ENCODE results near the gene EML2.

DNA sequence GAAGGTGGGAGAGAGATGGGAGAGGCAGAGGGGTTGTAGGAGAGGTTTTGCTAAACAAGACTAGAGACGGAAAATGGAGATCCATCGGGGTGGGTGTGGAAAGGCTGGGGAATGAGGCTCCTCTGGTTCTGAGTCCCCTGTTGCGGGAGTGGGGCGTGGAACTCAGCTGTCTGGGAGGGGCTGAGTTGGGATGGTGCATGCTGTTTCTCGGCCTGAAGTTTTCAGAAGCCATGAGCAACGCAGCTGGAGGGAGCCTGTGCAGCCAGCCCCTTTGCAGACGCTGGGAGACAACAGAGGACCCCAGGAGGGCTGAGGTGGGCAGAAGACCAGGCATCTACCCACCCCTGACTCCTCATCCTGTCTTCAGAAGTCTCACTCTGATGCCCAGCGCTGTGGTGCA is 21.4 kb upstream of the EML2 start:
- TF ChIP-seq MAZ (IDR thresholded peaks at IDR 0.05; ENCODE audit: borderline replicate concordance, low read depth, low read length) = no peak
- TF ChIP-seq, protein P1, sequence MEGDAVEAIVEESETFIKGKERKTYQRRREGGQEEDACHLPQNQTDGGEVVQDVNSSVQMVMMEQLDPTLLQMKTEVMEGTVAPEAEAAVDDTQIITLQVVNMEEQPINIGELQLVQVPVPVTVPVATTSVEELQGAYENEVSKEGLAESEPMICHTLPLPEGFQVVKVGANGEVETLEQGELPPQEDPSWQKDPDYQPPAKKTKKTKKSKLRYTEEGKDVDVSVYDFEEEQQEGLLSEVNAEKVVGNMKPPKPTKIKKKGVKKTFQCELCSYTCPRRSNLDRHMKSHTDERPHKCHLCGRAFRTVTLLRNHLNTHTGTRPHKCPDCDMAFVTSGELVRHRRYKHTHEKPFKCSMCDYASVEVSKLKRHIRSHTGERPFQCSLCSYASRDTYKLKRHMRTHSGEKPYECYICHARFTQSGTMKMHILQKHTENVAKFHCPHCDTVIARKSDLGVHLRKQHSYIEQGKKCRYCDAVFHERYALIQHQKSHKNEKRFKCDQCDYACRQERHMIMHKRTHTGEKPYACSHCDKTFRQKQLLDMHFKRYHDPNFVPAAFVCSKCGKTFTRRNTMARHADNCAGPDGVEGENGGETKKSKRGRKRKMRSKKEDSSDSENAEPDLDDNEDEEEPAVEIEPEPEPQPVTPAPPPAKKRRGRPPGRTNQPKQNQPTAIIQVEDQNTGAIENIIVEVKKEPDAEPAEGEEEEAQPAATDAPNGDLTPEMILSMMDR (conservative IDR thresholded peaks at IDR 0.05; ENCODE audit: low read depth, low read length) = no peak
- no peak for TF ChIP-seq POLR2A (IDR thresholded peaks at IDR 0.05; ENCODE audit: low read depth, low read length)
- TF ChIP-seq MAFK (IDR thresholded peaks at IDR 0.05; ENCODE audit: low read depth, low read length) = no peak
- TF ChIP-seq MXI1 (IDR thresholded peaks at IDR 0.05; ENCODE audit: borderline replicate concordance, low read depth, low read length) = no peak
- TF ChIP-seq SMC3 (IDR thresholded peaks at IDR 0.05; ENCODE audit: low read depth, low read length) = no peak
- TF ChIP-seq CHD1 (IDR thresholded peaks at IDR 0.05; ENCODE audit: low read depth, low read length) = no peak
- no peak for TF ChIP-seq RAD21 (IDR thresholded peaks at IDR 0.05; ENCODE audit: low read length)
- TF ChIP-seq, protein P2, sequence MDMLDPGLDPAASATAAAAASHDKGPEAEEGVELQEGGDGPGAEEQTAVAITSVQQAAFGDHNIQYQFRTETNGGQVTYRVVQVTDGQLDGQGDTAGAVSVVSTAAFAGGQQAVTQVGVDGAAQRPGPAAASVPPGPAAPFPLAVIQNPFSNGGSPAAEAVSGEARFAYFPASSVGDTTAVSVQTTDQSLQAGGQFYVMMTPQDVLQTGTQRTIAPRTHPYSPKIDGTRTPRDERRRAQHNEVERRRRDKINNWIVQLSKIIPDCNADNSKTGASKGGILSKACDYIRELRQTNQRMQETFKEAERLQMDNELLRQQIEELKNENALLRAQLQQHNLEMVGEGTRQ (IDR thresholded peaks at IDR 0.05; ENCODE audit: low read depth, low read length) = no peak
- no peak for TF ChIP-seq RFX5 (IDR thresholded peaks at IDR 0.05; ENCODE audit: low read depth, low read length)
- no peak for TF ChIP-seq CEBPB (IDR thresholded peaks at IDR 0.05; ENCODE audit: low read depth, low read length)
